K562 treated with DMSO at 1 percent for 4 hours (cell line): ENCODE measurements around the gene HAS3. TPM values are rescaled to one million over a fixed set of nuclear protein-coding genes. Genes with fewer than 3 reads are reported as not detected.

Source experiments
- total RNA-seq: library from RNA; unstranded; fragments of 300-600 nt; gene quantifications from 2 replicates; pipeline ENCODE4 v1.2.3, GENCODE V29; 2022; ENCODE audit not compliant: insufficient read depth

The HAS3 gene, protein sequence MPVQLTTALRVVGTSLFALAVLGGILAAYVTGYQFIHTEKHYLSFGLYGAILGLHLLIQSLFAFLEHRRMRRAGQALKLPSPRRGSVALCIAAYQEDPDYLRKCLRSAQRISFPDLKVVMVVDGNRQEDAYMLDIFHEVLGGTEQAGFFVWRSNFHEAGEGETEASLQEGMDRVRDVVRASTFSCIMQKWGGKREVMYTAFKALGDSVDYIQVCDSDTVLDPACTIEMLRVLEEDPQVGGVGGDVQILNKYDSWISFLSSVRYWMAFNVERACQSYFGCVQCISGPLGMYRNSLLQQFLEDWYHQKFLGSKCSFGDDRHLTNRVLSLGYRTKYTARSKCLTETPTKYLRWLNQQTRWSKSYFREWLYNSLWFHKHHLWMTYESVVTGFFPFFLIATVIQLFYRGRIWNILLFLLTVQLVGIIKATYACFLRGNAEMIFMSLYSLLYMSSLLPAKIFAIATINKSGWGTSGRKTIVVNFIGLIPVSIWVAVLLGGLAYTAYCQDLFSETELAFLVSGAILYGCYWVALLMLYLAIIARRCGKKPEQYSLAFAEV
- total RNA-seq: 0.86 and 1.1 TPM in 2 replicates

GRCh38 chr16:69105501-69106361 is at the start of gene HAS3:
TSS of gene HAS3 (plus strand) at chr16:69105653. CDS start at chr16:69109396, 3,743 bp downstream.

DNA sequence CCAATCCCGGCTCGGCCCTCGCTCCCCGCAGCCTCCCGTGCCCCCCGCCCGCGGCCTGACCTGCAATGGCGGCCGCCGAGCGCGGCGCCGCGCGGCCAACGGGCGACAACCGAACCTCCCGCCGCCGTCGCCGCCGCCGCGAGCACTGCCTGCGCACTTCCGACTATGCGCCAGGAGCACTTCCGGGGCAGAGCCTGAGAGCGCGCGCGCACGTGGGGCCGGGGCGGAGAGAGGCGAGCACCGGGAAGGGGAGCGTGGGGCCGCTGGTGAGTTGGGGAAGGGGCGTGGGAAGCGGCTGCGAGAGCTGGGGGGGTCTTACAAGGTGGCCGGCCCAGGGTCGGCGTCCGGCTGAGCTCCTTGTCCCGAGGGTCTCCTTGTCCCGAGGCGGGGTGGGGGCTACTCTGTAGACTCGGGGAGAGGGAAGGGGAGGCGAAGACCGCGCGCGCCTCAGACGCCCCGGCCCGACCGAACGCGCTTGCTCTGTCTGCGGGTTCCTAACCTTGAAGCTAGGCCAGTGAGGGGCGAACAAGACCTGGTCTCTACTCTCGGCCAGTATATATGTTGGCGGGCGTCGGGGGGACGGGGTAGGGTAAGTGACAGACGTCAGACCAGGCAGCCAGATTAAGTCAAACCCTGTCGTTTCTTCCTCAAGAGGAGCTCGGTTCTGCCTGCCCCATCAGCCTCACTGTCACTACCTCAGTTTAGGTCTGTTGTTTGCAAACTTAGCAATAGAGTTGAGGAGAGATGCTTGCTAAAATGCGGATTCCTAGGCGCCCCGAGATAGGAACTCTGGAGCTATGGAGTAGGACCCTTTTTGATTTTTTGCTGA is 27.2 kb downstream of the HAS3 start, which contains the start of the genes CHTF8 and UTP4:
Gene CHTF8 (minus strand): TSS at position 165 of the 829 bp plus-strand sequence. CDS start 11,130 bp downstream, outside the sequence.
Gene UTP4 (plus strand): TSS at position 226 of the 829 bp plus-strand sequence. CDS start 811 bp downstream, outside the sequence.

Other genes with a start within 250 kb of the HAS3 start
- gene CHTF8, start 26.9 kb downstream of the HAS3 start, total RNA-seq: 91.2 and 100 TPM in 2 replicates
- 47.7 and 55.7 TPM in 2 replicates for gene UTP4, start 27.0 kb downstream of the HAS3 start, total RNA-seq
- gene SNTB2, start 81.5 kb downstream of the HAS3 start, total RNA-seq: 3.4 and 4.2 TPM in 2 replicates
- 49.8 and 55.1 TPM in 2 replicates for gene VPS4A, start 205.7 kb downstream of the HAS3 start, total RNA-seq
- 11.0 and 15.4 TPM in 2 replicates for gene PDF, start 224.9 kb downstream of the HAS3 start, total RNA-seq
- 24.9 and 26.8 TPM in 2 replicates for gene COG8, start 233.9 kb downstream of the HAS3 start, total RNA-seq
- gene NIP7, start 234.1 kb downstream of the HAS3 start, total RNA-seq: 13.0 and 14.3 TPM in 2 replicates
- 1.4 TPM in 1 of 2 replicates, not detected in the other for gene TMED6, start 246.1 kb downstream of the HAS3 start, total RNA-seq